Putamen (tissue), 1 donor: ENCODE measurements around the gene SRPK2.
"Not testable (repeated sequence)": the region's sequence is repeated elsewhere in the genome, so short reads cannot be mapped to it uniquely, and the experiment has no call there.

ENCODE experiments used
- DNase-seq: peaks from one replicate; pipeline ENCODE4 v3.0.0-alpha.2; 2016; ENCODE audit warnings: low spot score

Gene SRPK2

GRCh38 chr7:105388356-105389087, at the start of gene SRPK2:
TSS of gene SRPK2 (minus strand) at chr7:105388921.
- DNase-seq, result peak; percentile 72

- DNase-seq, result no peak
Observed at GRCh38 chr7:105438254-105438653, 49.5 kb upstream of the SRPK2 start.

GRCh38 chr7:105437356-105437755, 48.6 kb upstream of the SRPK2 start:
- not testable (repeated sequence) for DNase-seq

- no peak for DNase-seq
Observed at GRCh38 chr7:105429746-105430612, 41.3 kb upstream of the SRPK2 start.

- no peak for DNase-seq
Observed at GRCh38 chr7:105426606-105427146, 38.0 kb upstream of the SRPK2 start.

- DNase-seq, result no peak
Observed at GRCh38 chr7:105423987-105424386, 35.3 kb upstream of the SRPK2 start.

- no peak for DNase-seq
Observed at GRCh38 chr7:105413887-105414437, 25.2 kb upstream of the SRPK2 start.

GRCh38 chr7:105410774-105411173, 22.1 kb upstream of the SRPK2 start:
- DNase-seq, result not testable (repeated sequence)

GRCh38 chr7:105409775-105410174, 21.1 kb upstream of the SRPK2 start:
- not testable (repeated sequence) for DNase-seq

- DNase-seq, result no peak
Observed at GRCh38 chr7:105408791-105409410, 20.2 kb upstream of the SRPK2 start.

GRCh38 chr7:105403128-105403527, 14.4 kb upstream of the SRPK2 start:
- DNase-seq, result no peak

GRCh38 chr7:105402221-105403095, 13.7 kb upstream of the SRPK2 start:
- DNase-seq, result no peak

- no peak for DNase-seq
Observed at GRCh38 chr7:105399043-105399725, 10.5 kb upstream of the SRPK2 start.

GRCh38 chr7:105396566-105396965, 7.8 kb upstream of the SRPK2 start:
- no peak for DNase-seq

GRCh38 chr7:105391429-105391828, 2.7 kb upstream of the SRPK2 start:
- no peak for DNase-seq

- DNase-seq, result no peak
Observed at GRCh38 chr7:105389889-105390288, 1.2 kb upstream of the SRPK2 start.

- DNase-seq, result peak; percentile 42
Observed at GRCh38 chr7:105389088-105389650, 448 bp upstream of the SRPK2 start.

GRCh38 chr7:105387508-105388355, 989 bp downstream of the SRPK2 start:
- peak; percentile 30 for DNase-seq

GRCh38 chr7:105377903-105378302, 10.8 kb downstream of the SRPK2 start:
- no peak for DNase-seq
